Neuronal stem cell (in vitro differentiated cells): Measurements from ENCODE around the gene CNNM1.

Source experiments
- DNase-seq: peaks from one replicate; pipeline ENCODE4 v3.0.0-alpha.2; 2013; ENCODE audit warnings: low spot score
- H2AFZ ChIP-seq: one replicate; pipeline ENCODE4 v1.6.1; 2013; ENCODE audit warnings: mild to moderate bottlenecking, low read length, inconsistent platforms
- H2AK5ac ChIP-seq: 2 replicates; pipeline ENCODE4 v1.6.1; 2013; ENCODE audit warnings: low read depth, mild to moderate bottlenecking, inconsistent platforms, low read length, moderate library complexity, mixed read lengths
- H2BK120ac ChIP-seq: 2 replicates; pipeline ENCODE4 v1.6.1; 2013; ENCODE audit warnings: low read depth, mild to moderate bottlenecking, inconsistent platforms, low read length, moderate library complexity, mixed read lengths
- H2BK12ac ChIP-seq: one replicate; pipeline ENCODE4 v1.6.1; 2013; ENCODE audit warnings: low read length, inconsistent platforms
- H2BK15ac ChIP-seq: 2 replicates; pipeline ENCODE4 v1.6.1; 2013; ENCODE audit warnings: mild to moderate bottlenecking, low read length, inconsistent platforms, mixed read lengths
- H2BK5ac ChIP-seq: one replicate; pipeline ENCODE4 v1.6.1; 2013; ENCODE audit warnings: inconsistent platforms, mild to moderate bottlenecking, low read length, moderate library complexity
- H3K14ac ChIP-seq: one replicate; pipeline ENCODE4 v1.6.1; 2013; ENCODE audit warnings: low read length, inconsistent platforms
- H3K18ac ChIP-seq: 2 replicates; pipeline ENCODE4 v1.6.1; 2013; ENCODE audit warnings: low read length, inconsistent platforms
- H3K23ac ChIP-seq: 2 replicates; pipeline ENCODE4 v1.6.1; 2013; ENCODE audit warnings: low read depth, mild to moderate bottlenecking, mixed read lengths, low read length, inconsistent platforms; ENCODE audit not compliant: poor library complexity
- H3K27ac ChIP-seq: replicated peaks from 3 replicates; pipeline ENCODE4 v1.5.1; 2013; ENCODE audit warnings: low read length, inconsistent platforms
- H3K27me3 ChIP-seq, 3 experiments: 2 replicates each; pipeline ENCODE4 v1.6.1; 2013; ENCODE audit warnings: low read length in 3 of 3, mild to moderate bottlenecking in 2 of 3, inconsistent platforms in 1 of 3, low read depth in 1 of 3, mixed read lengths in 1 of 3, moderate library complexity in 1 of 3; ENCODE audit not compliant: control insufficient read depth in 3 of 3, insufficient read depth in 3 of 3
- H3K36me3 ChIP-seq, 2 donors: replicated peaks in 1 of 2; 2 replicates each; pipeline ENCODE4 v1.6.1; 2013; ENCODE audit warnings: low read length in 2 of 2; ENCODE audit not compliant: control insufficient read depth in 2 of 2, insufficient read depth in 2 of 2
- H3K4ac ChIP-seq: 2 replicates; pipeline ENCODE4 v1.6.1; 2013; ENCODE audit warnings: inconsistent platforms, mild to moderate bottlenecking, low read length, moderate library complexity
- H3K4me1 ChIP-seq, 2 donors: 1 replicate in 1 of 2; 2 replicates in 1 of 2; pipeline ENCODE4 v1.6.1; 2013; ENCODE audit warnings: low read length in 2 of 2, low read depth in 1 of 2; ENCODE audit not compliant: control insufficient read depth in 2 of 2, insufficient read depth in 1 of 2
- H3K4me2 ChIP-seq: one replicate; pipeline ENCODE4 v1.6.1; 2013; ENCODE audit warnings: mild to moderate bottlenecking, low read length, inconsistent platforms; ENCODE audit not compliant: insufficient read depth, poor library complexity, severe bottlenecking
- H3K4me3 ChIP-seq, 2 donors: 2 replicates each; pipeline ENCODE4 v1.5.1; 2013; ENCODE audit warnings: low read length in 2 of 2, mild to moderate bottlenecking in 2 of 2, inconsistent platforms in 1 of 2, moderate library complexity in 1 of 2
- H3K79me1 ChIP-seq: one replicate; pipeline ENCODE4 v1.6.1; 2013; ENCODE audit warnings: low read depth, mild to moderate bottlenecking, inconsistent platforms, low read length, moderate library complexity
- H3K9ac ChIP-seq: one replicate; pipeline ENCODE4 v1.6.1; 2013; ENCODE audit warnings: mild to moderate bottlenecking, low read depth, low read length, inconsistent platforms; ENCODE audit not compliant: poor library complexity
- H3K9me3 ChIP-seq, 2 donors: replicated peaks in 1 of 2; 2 replicates each; pipeline versions ENCODE3 to v1.6.1; 2013; ENCODE audit warnings: low read length in 2 of 2, mild to moderate bottlenecking in 2 of 2, inconsistent platforms in 1 of 2, low read depth in 1 of 2, mixed read lengths in 1 of 2, moderate library complexity in 1 of 2; ENCODE audit not compliant: control insufficient read depth in 2 of 2, insufficient read depth in 1 of 2
- H4K8ac ChIP-seq: one replicate; pipeline ENCODE4 v1.6.1; 2013; ENCODE audit warnings: low read depth, mild to moderate bottlenecking, inconsistent platforms, low read length, moderate library complexity
- H4K91ac ChIP-seq: one replicate; pipeline ENCODE4 v1.6.1; 2013; ENCODE audit warnings: low read length, low read depth, mild to moderate bottlenecking, inconsistent platforms; ENCODE audit not compliant: poor library complexity
- WGBS, 2 donors: extraction: QIAGEN DNeasy Blood & Tissue Kit; methylation state at CpG; one replicate each; pipeline ENCODE4 v1.1.7; 2013; ENCODE audit warnings: missing lambda C conversion rate in 2 of 2, mixed read lengths in 1 of 2; ENCODE audit not compliant: insufficient read length in 2 of 2, insufficient replicate concordance in 1 of 2; ENCODE audit errors: extremely low coverage in 2 of 2; 5-methylcytosine and 5-hydroxymethylcytosine counted together

Gene CNNM1

DNA sequence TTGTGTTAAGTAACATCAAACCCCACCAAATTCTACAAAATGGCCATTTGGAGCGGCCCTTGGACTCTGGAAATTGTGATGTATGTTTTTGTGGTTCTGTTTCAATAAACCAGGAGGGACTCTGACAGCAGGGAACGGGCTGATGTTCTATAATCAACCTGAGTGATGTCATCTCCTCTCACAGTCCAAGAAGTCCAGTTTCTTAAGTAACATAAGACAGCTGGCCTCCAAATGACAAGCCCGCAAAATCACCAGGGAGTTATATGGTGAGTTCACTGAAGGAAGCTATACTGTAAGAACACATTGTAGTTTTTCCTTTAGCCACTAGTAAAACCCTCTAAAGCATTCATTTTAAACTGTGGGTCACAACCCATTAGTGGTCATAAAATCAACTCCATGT, 67.3 kb downstream of the CNNM1 start:
- Histone ChIP-seq H3K27ac (no peak overlapping the region), H3K4ac (no peak overlapping the region), H4K91ac (no peak overlapping the region), H3K14ac (no peak overlapping the region), H2BK12ac (no peak overlapping the region), H2BK15ac (no peak overlapping the region), H2AK5ac (no peak overlapping the region), H3K18ac (no peak overlapping the region), H3K4me1 (no peaks in the 10 kb centered on the region), H3K23ac (no peak overlapping the region), H4K8ac (no peak overlapping the region), H3K36me3 (peaks cover 8 to 56% of the 10 kb centered on the region in 2 donors), H3K79me1 (no peaks in the 10 kb centered on the region), H2BK5ac (no peak overlapping the region), H2BK120ac (no peak overlapping the region), H2AFZ (no peak overlapping the region), H3K4me2 (no peak overlapping the region), H3K9ac (no peak overlapping the region), H3K27me3 (no peaks in the 10 kb centered on the region), H3K9me3 (no peaks in the 10 kb centered on the region), H3K4me3 (no peak overlapping the region)
- no peak for DNase-seq
- WGBS, 2 donors: no CpG with 5 or more reads among the region's 3 CpGs

GRCh38 chr10:99399664-99400063, 70.5 kb downstream of the CNNM1 start:
- no CpG with 5 or more reads among the region's 3 CpGs for WGBS, 2 donors
- Histone ChIP-seq H3K4ac (no peak overlapping the region), H3K4me2 (no peak overlapping the region)

GRCh38 chr10:99403674-99404073, 74.5 kb downstream of the CNNM1 start:
- DNase-seq: no peak
- Histone ChIP-seq H3K23ac (no peak overlapping the region), H2BK120ac (no peak overlapping the region), H4K91ac (no peak overlapping the region), H3K79me1 (peaks cover 3% of the 10 kb centered on the region), H3K14ac (no peak overlapping the region), H3K9me3 (peaks cover 0 to 2% of the 10 kb centered on the region in 2 donors), H2BK15ac (no peak overlapping the region), H3K18ac (no peak overlapping the region), H4K8ac (no peak overlapping the region), H3K36me3 (peaks cover 17 to 79% of the 10 kb centered on the region in 2 donors), H3K4me3 (no peak overlapping the region), H3K27me3 (no peaks in the 10 kb centered on the region), H3K9ac (no peak overlapping the region), H2BK12ac (no peak overlapping the region), H3K4me1 (no peaks in the 10 kb centered on the region), H2BK5ac (no peak overlapping the region), H3K4me2 (no peak overlapping the region), H3K27ac (no peak overlapping the region), H2AK5ac (no peak overlapping the region), H3K4ac (no peak overlapping the region), H2AFZ (no peak overlapping the region)
- no CpG with 5 or more reads among the region's 9 CpGs for WGBS, 2 donors

More at GRCh38 chr10:99399664-99400063, 70.5 kb downstream of the CNNM1 start:
- Histone ChIP-seq H3K9ac (no peak overlapping the region), H3K14ac (no peak overlapping the region), H3K27ac (no peak overlapping the region), H3K4me1 (no peaks in the 10 kb centered on the region), H2AK5ac (no peak overlapping the region), H3K4me3 (no peak overlapping the region), H3K79me1 (peaks cover 3% of the 10 kb centered on the region), H3K27me3 (no peaks in the 10 kb centered on the region), H4K8ac (no peak overlapping the region), H3K36me3 (peaks cover 17 to 85% of the 10 kb centered on the region in 2 donors), H3K9me3 (peaks cover 0 to 2% of the 10 kb centered on the region in 2 donors), H2BK15ac (no peak overlapping the region), H3K23ac (no peak overlapping the region), H2BK120ac (no peak overlapping the region), H2AFZ (no peak overlapping the region), H2BK12ac (no peak overlapping the region), H2BK5ac (no peak overlapping the region), H4K91ac (no peak overlapping the region), H3K18ac (no peak overlapping the region)
- DNase-seq: no peak

DNA sequence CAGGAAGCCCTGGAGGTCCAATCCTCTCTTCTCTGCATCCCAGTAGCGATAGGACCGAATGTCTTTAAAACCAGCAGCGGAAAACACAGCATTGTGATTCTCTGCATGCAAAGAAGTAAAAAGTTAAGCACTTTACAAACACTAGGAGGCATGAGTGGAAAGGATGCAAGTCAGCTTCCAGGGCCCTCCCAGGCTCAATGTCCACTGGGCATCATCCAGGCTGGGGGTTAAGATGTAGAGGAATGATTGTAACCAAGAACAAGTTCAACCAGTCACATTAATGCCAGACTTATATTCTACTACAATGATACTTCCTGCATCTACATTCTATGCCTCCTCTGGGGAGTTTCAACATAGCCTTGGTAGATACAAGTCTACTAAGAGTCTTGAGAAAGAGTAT, 77.0 kb downstream of the CNNM1 start:
- H2BK120ac ChIP-seq: no peak overlapping the region
- no peak overlapping the region for H3K4me3 ChIP-seq
- H3K14ac ChIP-seq: no peak overlapping the region
- no peak overlapping the region for H3K23ac ChIP-seq
- no peak overlapping the region for H2BK15ac ChIP-seq
- no peak overlapping the region for H3K18ac ChIP-seq
- H4K91ac ChIP-seq: no peak overlapping the region
- H3K4ac ChIP-seq: no peak overlapping the region
- no peaks in the 10 kb centered on the region for H3K27me3 ChIP-seq
- no peak overlapping the region for H4K8ac ChIP-seq
- H2AK5ac ChIP-seq: no peak overlapping the region
- no peaks in the 10 kb centered on the region for H3K4me1 ChIP-seq
- H3K27ac ChIP-seq: no peak overlapping the region
- no peak overlapping the region for H2BK5ac ChIP-seq
- no peak overlapping the region for H2BK12ac ChIP-seq
- no peak overlapping the region for H3K9ac ChIP-seq
- peaks cover 18 to 62% of the 10 kb centered on the region in 2 donors for H3K36me3 ChIP-seq
- H3K9me3 ChIP-seq: peaks cover 0 to 2% of the 10 kb centered on the region in 2 donors
- DNase-seq: no peak
- peaks cover 3% of the 10 kb centered on the region for H3K79me1 ChIP-seq
- H3K4me2 ChIP-seq: no peak overlapping the region
- WGBS, 2 donors: no CpG with 5 or more reads among the region's 3 CpGs
- no peak overlapping the region for H2AFZ ChIP-seq
